Skeletal muscle satellite cell (primary cell): ENCODE data around the gene RNF44.
"Not testable (repeated sequence)": the region's sequence is repeated elsewhere in the genome, so short reads cannot be mapped to it uniquely, and the experiment has no call there.

Source experiments
- H3K27me3 ChIP-seq: 2 replicates; pipeline ENCODE4 v1.7.0; 2013; ENCODE audit warnings: low read length; ENCODE audit not compliant: control insufficient read depth, insufficient read depth
- H3K36me3 ChIP-seq: 2 replicates; pipeline ENCODE4 v1.7.0; 2013; ENCODE audit warnings: mild to moderate bottlenecking, control low read depth, low read length; ENCODE audit not compliant: insufficient read depth
- H3K4me1 ChIP-seq: 2 replicates; pipeline ENCODE4 v1.7.0; 2013; ENCODE audit warnings: low read length; ENCODE audit not compliant: control insufficient read depth, insufficient read depth
- H3K4me2 ChIP-seq: 2 replicates; pipeline ENCODE4 v1.7.0; 2013; ENCODE audit warnings: mild to moderate bottlenecking, low read length
- H3K4me3 ChIP-seq: 2 replicates; pipeline ENCODE4 v1.7.0; 2013; ENCODE audit warnings: low read length
- H3K9ac ChIP-seq: 2 replicates; pipeline ENCODE4 v1.7.0; 2013; ENCODE audit warnings: mild to moderate bottlenecking, low read depth, low read length, moderate library complexity
- H3K9me3 ChIP-seq: replicated peaks from 2 replicates; pipeline ENCODE4 v1.7.0; 2013; ENCODE audit warnings: mild to moderate bottlenecking, control low read depth, low read length

The RNF44 gene

DNA sequence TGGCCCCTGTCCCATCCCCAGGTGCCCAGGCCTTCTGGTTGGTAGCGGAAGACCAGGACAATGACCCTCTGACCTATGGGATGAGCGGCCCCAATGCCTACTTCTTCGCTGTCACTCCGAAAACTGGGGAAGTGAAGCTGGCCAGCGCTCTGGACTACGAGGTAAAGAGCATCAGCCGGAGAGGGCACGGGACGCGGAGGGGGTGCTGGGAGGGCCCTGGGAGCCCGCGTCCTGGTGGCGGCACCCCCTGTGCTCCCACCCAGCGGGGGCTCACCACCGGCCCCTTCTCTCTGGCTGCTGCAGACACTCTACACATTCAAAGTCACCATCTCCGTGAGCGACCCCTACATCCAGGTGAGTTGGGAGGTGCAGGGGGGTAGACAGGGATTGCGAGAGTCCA, 31.5 kb upstream of the RNF44 start:
- H3K4me2 ChIP-seq = no peak overlapping the region
- H3K4me1 ChIP-seq = no peaks in the 10 kb centered on the region
- H3K27me3 ChIP-seq = peaks cover 18% of the 10 kb centered on the region
- H3K36me3 ChIP-seq = no peaks in the 10 kb centered on the region
- H3K4me3 ChIP-seq = no peak overlapping the region
- no peaks in the 10 kb centered on the region for H3K9me3 ChIP-seq
- no peak overlapping the region for H3K9ac ChIP-seq

- no peak overlapping the region for H3K4me3 ChIP-seq
Observed at GRCh38 chr5:176565760-176566288, 28.6 kb upstream of the RNF44 start.

GRCh38 chr5:176564002-176564401, 26.8 kb upstream of the RNF44 start:
- Histone ChIP-seq H3K9ac (no peak overlapping the region), H3K4me3 (no peak overlapping the region), H3K4me1 (no peaks in the 10 kb centered on the region), H3K9me3 (no peaks in the 10 kb centered on the region), H3K4me2 (no peak overlapping the region), H3K27me3 (peaks cover 26% of the 10 kb centered on the region), H3K36me3 (no peaks in the 10 kb centered on the region)

More at GRCh38 chr5:176565760-176566288, 28.6 kb upstream of the RNF44 start:
- Histone ChIP-seq H3K9me3 (no peaks in the 10 kb centered on the region), H3K4me1 (no peaks in the 10 kb centered on the region), H3K27me3 (peaks cover 21% of the 10 kb centered on the region), H3K9ac (no peak overlapping the region), H3K4me2 (no peak overlapping the region), H3K36me3 (no peaks in the 10 kb centered on the region)

GRCh38 chr5:176562189-176562588, 25.0 kb upstream of the RNF44 start:
- H3K9me3 ChIP-seq = no peaks in the 10 kb centered on the region
- no peak overlapping the region for H3K4me3 ChIP-seq
- no peaks in the 10 kb centered on the region for H3K4me1 ChIP-seq
- no peaks in the 10 kb centered on the region for H3K36me3 ChIP-seq
- no peak overlapping the region for H3K9ac ChIP-seq
- H3K27me3 ChIP-seq = peaks cover 19% of the 10 kb centered on the region
- H3K4me2 ChIP-seq = no peak overlapping the region

DNA sequence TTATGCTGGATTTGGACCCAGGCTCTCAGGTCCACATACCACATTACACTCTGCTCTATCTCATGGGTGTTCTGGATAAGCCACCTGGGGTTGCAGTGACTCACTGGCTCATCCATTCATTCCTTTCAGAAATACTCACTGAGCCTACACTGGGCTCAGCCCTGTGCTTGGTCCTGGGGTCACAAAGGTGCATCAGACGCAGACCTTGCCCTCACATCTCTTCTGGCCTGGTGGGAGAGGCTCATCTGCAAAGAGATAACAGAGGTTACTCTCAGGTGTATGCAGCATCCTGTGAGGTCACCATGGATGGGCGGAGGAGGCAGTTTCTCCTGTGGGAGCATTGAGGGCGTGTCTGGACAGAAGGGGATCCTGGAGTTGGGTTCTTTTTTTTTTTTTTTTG, 24.1 kb upstream of the RNF44 start:
- Histone ChIP-seq H3K36me3 (no peaks in the 10 kb centered on the region), H3K4me1 (no peaks in the 10 kb centered on the region), H3K4me2 (no peak overlapping the region), H3K9ac (no peak overlapping the region), H3K9me3 (no peaks in the 10 kb centered on the region), H3K27me3 (peaks cover 16% of the 10 kb centered on the region), H3K4me3 (no peak overlapping the region)

DNA sequence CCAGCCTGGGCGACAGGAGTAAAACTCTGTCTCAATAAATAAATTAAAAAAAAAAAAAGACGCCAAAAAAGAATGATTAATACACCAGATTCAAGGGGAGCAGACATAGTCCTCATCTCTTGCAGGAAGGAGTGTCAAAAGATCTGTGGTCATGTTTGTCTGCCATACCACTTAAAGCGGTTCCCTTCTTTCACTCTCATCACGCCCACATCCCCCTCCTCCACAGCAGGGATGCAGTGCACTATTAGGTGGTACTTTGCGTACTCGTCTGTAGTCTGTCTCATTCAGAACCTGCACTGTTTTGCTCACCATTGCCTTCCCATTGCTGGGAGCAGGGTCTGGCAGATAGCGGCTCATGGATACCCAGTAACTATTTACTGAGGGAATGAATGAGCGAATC, 23.2 kb upstream of the RNF44 start:
- no peak overlapping the region for H3K9ac ChIP-seq
- H3K9me3 ChIP-seq = no peaks in the 10 kb centered on the region
- H3K36me3 ChIP-seq = no peaks in the 10 kb centered on the region
- H3K27me3 ChIP-seq = peaks cover 13% of the 10 kb centered on the region
- no peak overlapping the region for H3K4me3 ChIP-seq
- peaks cover 5% of the 10 kb centered on the region for H3K4me1 ChIP-seq
- H3K4me2 ChIP-seq = no peak overlapping the region

GRCh38 chr5:176559683-176560082, 22.5 kb upstream of the RNF44 start:
- Histone ChIP-seq H3K36me3 (no peaks in the 10 kb centered on the region), H3K27me3 (peaks cover 11% of the 10 kb centered on the region), H3K4me2 (no peak overlapping the region), H3K9me3 (no peaks in the 10 kb centered on the region), H3K4me3 (no peak overlapping the region), H3K4me1 (peaks cover 5% of the 10 kb centered on the region), H3K9ac (no peak overlapping the region)

GRCh38 chr5:176557846-176558245, 20.6 kb upstream of the RNF44 start:
- H3K36me3 ChIP-seq = no peaks in the 10 kb centered on the region
- H3K9ac ChIP-seq = no peak overlapping the region
- peaks cover 5% of the 10 kb centered on the region for H3K4me1 ChIP-seq
- no peak overlapping the region for H3K4me2 ChIP-seq
- no peaks in the 10 kb centered on the region for H3K9me3 ChIP-seq
- no peak overlapping the region for H3K4me3 ChIP-seq
- H3K27me3 ChIP-seq = peaks cover 23% of the 10 kb centered on the region

DNA sequence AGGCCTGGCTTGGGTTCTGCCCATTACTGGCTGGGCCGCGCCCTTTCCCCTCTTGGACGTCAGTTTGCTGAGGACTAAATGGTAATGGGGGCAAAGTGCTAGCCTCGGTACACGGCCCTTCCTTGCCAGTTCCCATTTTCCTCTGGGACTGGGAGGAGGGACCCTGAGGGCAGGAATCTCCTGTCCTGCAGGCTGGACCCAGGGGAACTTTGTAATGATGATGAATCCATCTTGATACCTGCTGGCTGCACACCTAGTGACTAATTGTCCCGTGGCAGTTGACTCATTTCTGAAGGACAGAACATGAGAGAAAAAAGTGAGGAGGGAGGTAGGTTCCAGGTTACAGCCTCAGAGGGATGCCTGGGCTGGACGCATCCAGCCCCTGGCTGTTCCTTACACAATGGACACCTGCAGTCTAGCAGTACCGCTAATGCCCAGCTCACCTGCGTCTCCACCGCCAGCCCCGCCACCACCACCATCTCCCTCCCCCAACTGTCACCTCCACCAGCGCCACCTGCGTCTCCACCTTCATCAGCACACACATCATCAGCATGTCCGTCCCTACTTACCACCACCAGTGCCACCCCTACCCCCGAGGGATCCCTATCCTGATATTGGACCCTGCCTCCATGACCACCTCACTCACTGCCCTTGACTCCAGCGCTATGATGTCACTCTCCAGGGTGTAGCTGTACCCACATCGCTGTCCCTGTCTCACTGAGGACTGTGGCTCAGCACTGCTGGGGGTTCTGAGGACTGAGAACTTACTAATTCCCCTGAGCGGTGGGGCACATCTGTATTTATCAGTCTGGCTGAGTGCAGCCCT, 16.3 kb upstream of the RNF44 start:
- Histone ChIP-seq H3K4me2 (no peak overlapping the region), H3K4me1 (peaks cover 5% of the 10 kb centered on the region), H3K9ac (no peak overlapping the region), H3K27me3 (peaks cover 20% of the 10 kb centered on the region), H3K4me3 (no peak overlapping the region), H3K9me3 (no peaks in the 10 kb centered on the region), H3K36me3 (no peaks in the 10 kb centered on the region)

- Histone ChIP-seq H3K4me3 (no peak overlapping the region), H3K27me3 (peaks cover 20% of the 10 kb centered on the region), H3K9me3 (no peaks in the 10 kb centered on the region), H3K4me1 (peaks cover 5% of the 10 kb centered on the region), H3K36me3 (no peaks in the 10 kb centered on the region), H3K4me2 (no peak overlapping the region), H3K9ac (no peak overlapping the region)
Observed at GRCh38 chr5:176552332-176552869, 15.2 kb upstream of the RNF44 start.

DNA sequence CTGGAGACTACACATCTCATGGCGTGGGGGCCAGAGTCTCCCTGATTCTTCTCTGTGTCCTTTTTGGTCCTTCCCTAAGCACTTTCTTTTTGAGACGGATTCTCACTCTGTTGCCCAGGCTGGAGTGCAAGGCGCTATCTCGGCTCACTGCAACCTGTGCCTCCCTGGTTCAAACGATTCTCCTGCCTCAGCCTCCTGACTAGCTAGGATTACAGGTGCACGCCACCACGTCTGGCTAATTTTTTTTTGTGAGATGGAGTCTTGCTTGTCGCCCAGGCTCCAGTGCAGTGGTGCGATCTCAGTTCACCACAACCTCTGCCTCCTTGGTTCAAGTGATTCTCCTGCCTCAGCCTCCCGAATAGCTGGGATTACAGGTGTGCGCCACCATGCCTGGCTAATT, 13.7 kb upstream of the RNF44 start:
- H3K9ac ChIP-seq, H3K4me3 ChIP-seq, H3K9me3 ChIP-seq, H3K4me1 ChIP-seq, H3K4me2 ChIP-seq, H3K36me3 ChIP-seq: not testable (repeated sequence)
- peaks cover 20% of the 10 kb centered on the region for H3K27me3 ChIP-seq
